WTC11 (cell line): ENCODE measurements around the gene LRFN2. TPM values are rescaled to one million over a fixed set of nuclear protein-coding genes. Genes with fewer than 3 reads are reported as not detected.

ENCODE experiments used
- ATAC-seq: fragments of 200-7000 bp; cut with Tn5 transposase; 2 replicates; pipeline ENCODE4 v1.10.0; 2021; ENCODE audit warnings: mild to moderate bottlenecking, moderate library complexity
- CTCF ChIA-PET: fragments of 300-600 bp; sonication (Branson Sonifier 250); formaldehyde crosslinking; loops from one replicate; lab custom pipeline; 2021; ENCODE audit warnings: antibody characterized with exemption; lab: Charles Lee
- POLR2A ChIA-PET: fragments of 350-600 bp; sonication (Branson Sonifier 250); formaldehyde crosslinking; loops from one replicate; lab custom pipeline; 2021; ENCODE audit warnings: antibody characterized with exemption; lab: Charles Lee
- DNase-seq: peaks from one replicate; pipeline ENCODE4 v3.0.0; 2021; ENCODE audit warnings: low spot score
- H3K27ac Mint-ChIP-seq: 2 replicates; pipeline ENCODE4 v1.8.0; 2021; ENCODE audit warnings: mixed read lengths
- H3K27me3 Mint-ChIP-seq: 2 replicates; pipeline ENCODE4 v1.8.0; 2021; ENCODE audit warnings: low read depth, mild to moderate bottlenecking, moderate library complexity, mixed read lengths
- H3K36me3 Mint-ChIP-seq: 2 replicates; pipeline ENCODE4 v1.8.0; 2021; ENCODE audit warnings: mixed read lengths
- H3K4me1 Mint-ChIP-seq: 2 replicates; pipeline ENCODE4 v1.8.0; 2022; ENCODE audit warnings: mixed read lengths
- H3K4me3 Mint-ChIP-seq: 2 replicates; pipeline ENCODE4 v1.8.0; 2021; ENCODE audit warnings: mild to moderate bottlenecking, moderate library complexity, mixed read lengths
- H3K9me3 Mint-ChIP-seq: 2 replicates; pipeline ENCODE4 v1.8.0; 2021; ENCODE audit warnings: mixed read lengths
- CBFB ChIP-seq: sonication (generic); formaldehyde crosslinking; IDR thresholded peaks from 2 replicates; pipeline ENCODE4 v1.8.1; 2022; ENCODE audit warnings: mild to moderate bottlenecking, low read depth, missing genetic modification reagents
- CREM ChIP-seq: sonication (generic); formaldehyde crosslinking; IDR thresholded peaks from 2 replicates; pipeline ENCODE4 v1.8.1; 2022; ENCODE audit warnings: mild to moderate bottlenecking, missing genetic modification reagents, moderate library complexity
- ESRRA ChIP-seq: sonication (generic); formaldehyde crosslinking; IDR thresholded peaks from 2 replicates; pipeline ENCODE4 v1.8.1; 2022; ENCODE audit warnings: mild to moderate bottlenecking, missing genetic modification reagents, borderline replicate concordance
- FOXJ3 ChIP-seq: sonication (generic); formaldehyde crosslinking; IDR thresholded peaks from 2 replicates; pipeline ENCODE4 v1.9.0; 2021; ENCODE audit warnings: missing genetic modification reagents, mild to moderate bottlenecking, borderline replicate concordance
- FOXK1 ChIP-seq: sonication (generic); formaldehyde crosslinking; IDR thresholded peaks from 2 replicates; pipeline ENCODE4 v1.8.0; 2022; ENCODE audit warnings: mild to moderate bottlenecking, moderate library complexity, missing genetic modification reagents
- GABPB1 ChIP-seq: sonication (generic); formaldehyde crosslinking; IDR thresholded peaks from 2 replicates; pipeline ENCODE4 v1.8.1; 2023; ENCODE audit warnings: mild to moderate bottlenecking, missing genetic modification reagents
- GRHL2 ChIP-seq: fragments of 250-450 bp; sonication (Bioruptor Pico); IDR thresholded peaks from 2 replicates; pipeline ENCODE4 v1.8.0; 2022; ENCODE audit warnings: mild to moderate bottlenecking, moderate library complexity; ENCODE audit not compliant: insufficient replicate concordance, severe bottlenecking
- NFATC4 ChIP-seq: fragments of 250-450 bp; sonication (Bioruptor Pico); IDR thresholded peaks from 2 replicates; pipeline ENCODE4 v1.9.0; 2021; ENCODE audit warnings: mild to moderate bottlenecking
- NFE2L1 ChIP-seq: sonication (generic); formaldehyde crosslinking; IDR thresholded peaks from 2 replicates; pipeline ENCODE4 v1.8.1; 2023; ENCODE audit warnings: missing genetic modification reagents
- NFYB ChIP-seq: sonication (generic); formaldehyde crosslinking; conservative IDR thresholded peaks from 2 replicates; pipeline ENCODE4 v1.8.0; 2022; ENCODE audit warnings: low read depth, missing genetic modification reagents
- OVOL2 ChIP-seq: fragments of 250-450 bp; sonication (Bioruptor Pico); IDR thresholded peaks from 2 replicates; pipeline ENCODE4 v1.9.0; 2021; ENCODE audit warnings: mild to moderate bottlenecking, borderline replicate concordance
- SP1 ChIP-seq: sonication (generic); formaldehyde crosslinking; conservative IDR thresholded peaks from 2 replicates; pipeline ENCODE4 v1.8.1; 2022; ENCODE audit warnings: missing genetic modification reagents
- TEAD1 ChIP-seq: sonication (generic); formaldehyde crosslinking; IDR thresholded peaks from 2 replicates; pipeline ENCODE4 v1.8.0; 2022; ENCODE audit warnings: mild to moderate bottlenecking, missing genetic modification reagents
- TEAD4 ChIP-seq: sonication (generic); formaldehyde crosslinking; IDR thresholded peaks from 2 replicates; pipeline ENCODE4 v1.8.0; 2022; ENCODE audit warnings: mild to moderate bottlenecking, missing genetic modification reagents
- ZNF263 ChIP-seq: sonication (generic); formaldehyde crosslinking; IDR thresholded peaks from 2 replicates; pipeline ENCODE4 v1.8.1; 2022; ENCODE audit warnings: low read depth, mild to moderate bottlenecking, moderate library complexity, missing genetic modification reagents
- ZNF317 ChIP-seq: sonication (generic); formaldehyde crosslinking; IDR thresholded peaks from 2 replicates; pipeline ENCODE4 v1.8.1; 2023; ENCODE audit warnings: low read depth, mild to moderate bottlenecking, moderate library complexity, missing genetic modification reagents, borderline replicate concordance
- ZNF423 ChIP-seq: fragments of 250-450 bp; sonication (Bioruptor Pico); IDR thresholded peaks from 2 replicates; pipeline ENCODE4 v2.1.2; 2022; ENCODE audit warnings: mild to moderate bottlenecking, moderate library complexity
- ZNF671 ChIP-seq: fragments of 250-450 bp; sonication (Bioruptor Pico); IDR thresholded peaks from 2 replicates; pipeline ENCODE4 v1.8.0; 2021; ENCODE audit warnings: mild to moderate bottlenecking
- total RNA-seq: library from RNA; stranded (reverse); gene quantifications from 3 replicates; pipeline ENCODE4 v1.2.3, GENCODE V29; 2021
- TF ChIP-seq, protein P1 (sequence below): sonication (generic); formaldehyde crosslinking; IDR thresholded peaks from 2 replicates; pipeline ENCODE4 v1.8.1; 2022; ENCODE audit warnings: mild to moderate bottlenecking, missing genetic modification reagents, moderate library complexity, borderline replicate concordance
- TF ChIP-seq, protein P2 (sequence below): sonication (generic); formaldehyde crosslinking; IDR thresholded peaks from 2 replicates; pipeline ENCODE4 v1.8.1; 2022; ENCODE audit warnings: low read depth, missing genetic modification reagents, borderline replicate concordance
- TF ChIP-seq, protein P3 (sequence below): sonication (generic); formaldehyde crosslinking; IDR thresholded peaks from 2 replicates; pipeline ENCODE4 v1.8.0; 2022; ENCODE audit warnings: mild to moderate bottlenecking, missing genetic modification reagents
- TF ChIP-seq, protein P4 (sequence below): sonication (generic); formaldehyde crosslinking; IDR thresholded peaks from 2 replicates; pipeline ENCODE4 v1.8.0; 2022; ENCODE audit warnings: mild to moderate bottlenecking, missing genetic modification reagents
- TF ChIP-seq, protein P5 (sequence below): fragments of 250-450 bp; sonication (Bioruptor Pico); IDR thresholded peaks from 2 replicates; pipeline ENCODE4 v2.1.2; 2022; ENCODE audit warnings: mild to moderate bottlenecking, moderate library complexity
- TF ChIP-seq, protein P6 (sequence below): sonication (generic); formaldehyde crosslinking; conservative IDR thresholded peaks from 2 replicates; pipeline ENCODE4 v1.8.1; 2023; ENCODE audit warnings: mild to moderate bottlenecking, low read depth, missing genetic modification reagents, moderate library complexity

The LRFN2 gene
- total RNA-seq, 1 experiment from 2014 or later: 1.6 TPM

DNA sequence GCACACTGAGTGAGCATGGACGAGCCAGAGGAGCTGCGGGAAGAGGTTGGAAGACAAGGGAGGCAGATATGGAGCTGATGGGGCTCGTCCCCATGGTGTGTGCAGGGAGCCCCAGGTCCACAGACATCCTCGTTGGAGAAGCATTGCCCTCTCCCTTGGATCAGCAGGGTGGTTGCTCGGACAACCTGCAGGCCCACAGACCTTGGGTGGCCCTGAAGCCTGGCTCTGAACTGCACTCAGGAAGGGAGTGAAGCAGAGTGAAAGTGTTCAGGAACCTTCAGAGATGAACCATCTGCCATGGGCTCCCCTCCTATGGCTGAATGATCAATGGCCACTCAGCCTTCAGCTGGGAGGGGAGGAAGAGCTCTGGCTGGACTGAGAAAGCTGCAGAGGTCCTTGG lies 43.3 kb upstream of the LRFN2 start:
- peaks cover 11% of the 10 kb centered on the region for H3K9me3 Mint-ChIP-seq
- H3K4me1 Mint-ChIP-seq: no peaks in the 10 kb centered on the region
- no peak for ATAC-seq
- TF ChIP-seq, protein P1, sequence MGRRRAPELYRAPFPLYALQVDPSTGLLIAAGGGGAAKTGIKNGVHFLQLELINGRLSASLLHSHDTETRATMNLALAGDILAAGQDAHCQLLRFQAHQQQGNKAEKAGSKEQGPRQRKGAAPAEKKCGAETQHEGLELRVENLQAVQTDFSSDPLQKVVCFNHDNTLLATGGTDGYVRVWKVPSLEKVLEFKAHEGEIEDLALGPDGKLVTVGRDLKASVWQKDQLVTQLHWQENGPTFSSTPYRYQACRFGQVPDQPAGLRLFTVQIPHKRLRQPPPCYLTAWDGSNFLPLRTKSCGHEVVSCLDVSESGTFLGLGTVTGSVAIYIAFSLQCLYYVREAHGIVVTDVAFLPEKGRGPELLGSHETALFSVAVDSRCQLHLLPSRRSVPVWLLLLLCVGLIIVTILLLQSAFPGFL (CRISPR knock-in tag): no peak
- TF ChIP-seq ZNF263 (CRISPR knock-in tag) (no peak), OVOL2 (CRISPR knock-in tag) (no peak), ZNF423 (CRISPR knock-in tag) (no peak), FOXK1 (CRISPR knock-in tag) (no peak)
- TF ChIP-seq, protein P2, sequence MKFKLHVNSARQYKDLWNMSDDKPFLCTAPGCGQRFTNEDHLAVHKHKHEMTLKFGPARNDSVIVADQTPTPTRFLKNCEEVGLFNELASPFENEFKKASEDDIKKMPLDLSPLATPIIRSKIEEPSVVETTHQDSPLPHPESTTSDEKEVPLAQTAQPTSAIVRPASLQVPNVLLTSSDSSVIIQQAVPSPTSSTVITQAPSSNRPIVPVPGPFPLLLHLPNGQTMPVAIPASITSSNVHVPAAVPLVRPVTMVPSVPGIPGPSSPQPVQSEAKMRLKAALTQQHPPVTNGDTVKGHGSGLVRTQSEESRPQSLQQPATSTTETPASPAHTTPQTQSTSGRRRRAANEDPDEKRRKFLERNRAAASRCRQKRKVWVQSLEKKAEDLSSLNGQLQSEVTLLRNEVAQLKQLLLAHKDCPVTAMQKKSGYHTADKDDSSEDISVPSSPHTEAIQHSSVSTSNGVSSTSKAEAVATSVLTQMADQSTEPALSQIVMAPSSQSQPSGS (CRISPR knock-in tag): no peak
- no peak overlapping the region for H3K4me3 Mint-ChIP-seq
- H3K27ac Mint-ChIP-seq: no peak overlapping the region
- H3K27me3 Mint-ChIP-seq: peaks cover 3% of the 10 kb centered on the region; the same call in 1 of the 2 replicates
- ChIA-PET POLR2A (no interaction called here), CTCF (interaction anchor here (0.6 to 1.3 kb wide), 2 partner anchors 75 to 300 kb away, joined by 3 to 4 read pairs; no protein-coding TSS in a partner anchor)
- DNase-seq: no peak
- peaks cover 11% of the 10 kb centered on the region; the same call in 1 of the 2 replicates for H3K36me3 Mint-ChIP-seq

DNA sequence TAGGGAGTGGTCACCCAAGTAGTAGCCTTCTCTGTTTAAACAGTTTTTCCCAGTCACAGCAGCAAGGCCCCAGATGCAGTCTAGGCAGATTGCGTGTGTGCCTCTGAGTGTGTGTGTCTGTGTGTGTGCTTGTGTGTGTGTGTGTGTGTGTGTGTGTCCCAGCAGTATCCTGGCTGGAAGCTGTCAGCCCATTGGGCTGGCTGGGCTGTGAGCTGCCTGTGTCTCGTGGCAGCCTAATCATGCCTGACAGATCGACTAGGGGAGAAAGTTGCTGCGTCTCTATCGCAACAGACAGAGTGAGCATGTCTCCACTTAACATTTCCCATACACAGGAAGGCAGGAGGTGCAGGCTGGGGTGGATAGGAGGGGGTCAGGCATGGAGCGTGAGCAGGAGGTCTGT lies 42.9 kb upstream of the LRFN2 start:
- Mint-ChIP-seq H3K36me3 (peaks cover 11% of the 10 kb centered on the region; the same call in 1 of the 2 replicates), H3K4me3 (no peak overlapping the region), H3K27me3 (peaks cover 3% of the 10 kb centered on the region; the same call in 1 of the 2 replicates), H3K4me1 (no peaks in the 10 kb centered on the region), H3K27ac (no peak overlapping the region), H3K9me3 (peaks cover 11% of the 10 kb centered on the region)
- TF ChIP-seq SP1 (CRISPR knock-in tag): no peak
- TF ChIP-seq GRHL2: no peak
- TF ChIP-seq FOXJ3 (CRISPR knock-in tag): no peak
- TF ChIP-seq ZNF317 (CRISPR knock-in tag): no peak
- TF ChIP-seq CBFB (CRISPR knock-in tag): no peak
- TF ChIP-seq NFE2L1 (CRISPR knock-in tag): no peak
- no peak for TF ChIP-seq NFATC4 (CRISPR knock-in tag)
- TF ChIP-seq GABPB1 (CRISPR knock-in tag): no peak
- TF ChIP-seq ESRRA (CRISPR knock-in tag): no peak
- ChIA-PET CTCF (interaction anchor here (0.6 to 1.3 kb wide), 2 partner anchors 75 to 299 kb away, joined by 3 to 4 read pairs; no protein-coding TSS in a partner anchor), POLR2A (no interaction called here)
- ATAC-seq (no peak), DNase-seq (no peak)

DNA sequence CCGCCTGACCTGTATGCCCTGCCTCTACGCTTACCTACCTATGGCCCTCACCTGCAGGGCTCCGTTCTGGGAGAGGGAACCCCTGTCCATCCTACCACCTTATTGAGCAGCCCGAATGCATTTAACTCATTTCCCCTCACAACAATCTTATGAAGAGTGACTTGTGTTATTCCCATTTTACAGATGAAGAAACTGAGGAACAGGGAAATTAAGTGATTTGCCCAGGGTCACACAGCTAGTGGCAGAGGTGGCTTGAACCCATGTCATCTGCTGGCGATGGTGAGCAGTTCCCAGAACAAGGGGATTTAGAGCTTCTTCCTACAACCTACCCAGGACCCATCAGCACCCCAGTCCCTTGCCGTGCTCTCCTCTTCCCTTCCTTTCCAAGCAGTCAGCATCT lies 42.3 kb upstream of the LRFN2 start:
- ChIA-PET POLR2A (no interaction called here), CTCF (interaction anchor here (1.3 kb wide), 1 partner anchor 299 kb away, joined by 4 read pairs; no protein-coding TSS in a partner anchor)
- Mint-ChIP-seq H3K4me1 (no peaks in the 10 kb centered on the region), H3K4me3 (no peak overlapping the region), H3K27ac (no peak overlapping the region), H3K27me3 (peaks cover 3% of the 10 kb centered on the region; the same call in 1 of the 2 replicates), H3K36me3 (peaks cover 11% of the 10 kb centered on the region; the same call in 1 of the 2 replicates), H3K9me3 (peaks cover 11% of the 10 kb centered on the region)
- DNase-seq: no peak
- no peak for ATAC-seq
- TF ChIP-seq TEAD4 (no peak), NFYB (CRISPR knock-in tag) (no peak), TEAD1 (CRISPR knock-in tag) (no peak), ZNF423 (CRISPR knock-in tag) (no peak), CREM (CRISPR knock-in tag) (no peak), ZNF671 (no peak)
- TF ChIP-seq, protein P3, sequence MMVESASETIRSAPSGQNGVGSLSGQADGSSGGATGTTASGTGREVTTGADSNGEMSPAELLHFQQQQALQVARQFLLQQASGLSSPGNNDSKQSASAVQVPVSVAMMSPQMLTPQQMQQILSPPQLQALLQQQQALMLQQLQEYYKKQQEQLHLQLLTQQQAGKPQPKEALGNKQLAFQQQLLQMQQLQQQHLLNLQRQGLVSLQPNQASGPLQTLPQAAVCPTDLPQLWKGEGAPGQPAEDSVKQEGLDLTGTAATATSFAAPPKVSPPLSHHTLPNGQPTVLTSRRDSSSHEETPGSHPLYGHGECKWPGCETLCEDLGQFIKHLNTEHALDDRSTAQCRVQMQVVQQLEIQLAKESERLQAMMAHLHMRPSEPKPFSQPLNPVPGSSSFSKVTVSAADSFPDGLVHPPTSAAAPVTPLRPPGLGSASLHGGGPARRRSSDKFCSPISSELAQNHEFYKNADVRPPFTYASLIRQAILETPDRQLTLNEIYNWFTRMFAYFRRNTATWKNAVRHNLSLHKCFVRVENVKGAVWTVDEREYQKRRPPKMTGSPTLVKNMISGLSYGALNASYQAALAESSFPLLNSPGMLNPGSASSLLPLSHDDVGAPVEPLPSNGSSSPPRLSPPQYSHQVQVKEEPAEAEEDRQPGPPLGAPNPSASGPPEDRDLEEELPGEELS (CRISPR knock-in tag): no peak
- TF ChIP-seq, protein P4, sequence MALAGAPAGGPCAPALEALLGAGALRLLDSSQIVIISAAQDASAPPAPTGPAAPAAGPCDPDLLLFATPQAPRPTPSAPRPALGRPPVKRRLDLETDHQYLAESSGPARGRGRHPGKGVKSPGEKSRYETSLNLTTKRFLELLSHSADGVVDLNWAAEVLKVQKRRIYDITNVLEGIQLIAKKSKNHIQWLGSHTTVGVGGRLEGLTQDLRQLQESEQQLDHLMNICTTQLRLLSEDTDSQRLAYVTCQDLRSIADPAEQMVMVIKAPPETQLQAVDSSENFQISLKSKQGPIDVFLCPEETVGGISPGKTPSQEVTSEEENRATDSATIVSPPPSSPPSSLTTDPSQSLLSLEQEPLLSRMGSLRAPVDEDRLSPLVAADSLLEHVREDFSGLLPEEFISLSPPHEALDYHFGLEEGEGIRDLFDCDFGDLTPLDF (CRISPR knock-in tag): no peak
- TF ChIP-seq, protein P5, sequence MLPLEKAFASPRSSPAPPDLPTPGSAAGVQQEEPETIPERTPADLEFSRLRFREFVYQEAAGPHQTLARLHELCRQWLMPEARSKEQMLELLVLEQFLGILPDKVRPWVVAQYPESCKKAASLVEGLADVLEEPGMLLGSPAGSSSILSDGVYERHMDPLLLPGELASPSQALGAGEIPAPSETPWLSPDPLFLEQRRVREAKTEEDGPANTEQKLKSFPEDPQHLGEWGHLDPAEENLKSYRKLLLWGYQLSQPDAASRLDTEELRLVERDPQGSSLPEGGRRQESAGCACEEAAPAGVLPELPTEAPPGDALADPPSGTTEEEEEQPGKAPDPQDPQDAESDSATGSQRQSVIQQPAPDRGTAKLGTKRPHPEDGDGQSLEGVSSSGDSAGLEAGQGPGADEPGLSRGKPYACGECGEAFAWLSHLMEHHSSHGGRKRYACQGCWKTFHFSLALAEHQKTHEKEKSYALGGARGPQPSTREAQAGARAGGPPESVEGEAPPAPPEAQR (CRISPR knock-in tag): no peak
- TF ChIP-seq, protein P6, sequence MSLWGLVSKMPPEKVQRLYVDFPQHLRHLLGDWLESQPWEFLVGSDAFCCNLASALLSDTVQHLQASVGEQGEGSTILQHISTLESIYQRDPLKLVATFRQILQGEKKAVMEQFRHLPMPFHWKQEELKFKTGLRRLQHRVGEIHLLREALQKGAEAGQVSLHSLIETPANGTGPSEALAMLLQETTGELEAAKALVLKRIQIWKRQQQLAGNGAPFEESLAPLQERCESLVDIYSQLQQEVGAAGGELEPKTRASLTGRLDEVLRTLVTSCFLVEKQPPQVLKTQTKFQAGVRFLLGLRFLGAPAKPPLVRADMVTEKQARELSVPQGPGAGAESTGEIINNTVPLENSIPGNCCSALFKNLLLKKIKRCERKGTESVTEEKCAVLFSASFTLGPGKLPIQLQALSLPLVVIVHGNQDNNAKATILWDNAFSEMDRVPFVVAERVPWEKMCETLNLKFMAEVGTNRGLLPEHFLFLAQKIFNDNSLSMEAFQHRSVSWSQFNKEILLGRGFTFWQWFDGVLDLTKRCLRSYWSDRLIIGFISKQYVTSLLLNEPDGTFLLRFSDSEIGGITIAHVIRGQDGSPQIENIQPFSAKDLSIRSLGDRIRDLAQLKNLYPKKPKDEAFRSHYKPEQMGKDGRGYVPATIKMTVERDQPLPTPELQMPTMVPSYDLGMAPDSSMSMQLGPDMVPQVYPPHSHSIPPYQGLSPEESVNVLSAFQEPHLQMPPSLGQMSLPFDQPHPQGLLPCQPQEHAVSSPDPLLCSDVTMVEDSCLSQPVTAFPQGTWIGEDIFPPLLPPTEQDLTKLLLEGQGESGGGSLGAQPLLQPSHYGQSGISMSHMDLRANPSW (CRISPR knock-in tag): no peak
